GM12874 (cell line): Measurements from ENCODE around the gene CRPPA.

Source experiments
- CTCF ChIP-seq: IDR thresholded peaks from 2 replicates; pipeline ENCODE4 v1.5.1; 2011; ENCODE audit warnings: low read depth, mild to moderate bottlenecking, control low read depth, low read length, moderate library complexity; ENCODE audit not compliant: insufficient read depth

CRPPA gene

GRCh38 chr7:16455591-16455990 lies 34.3 kb upstream of the CRPPA start:
- no peak for TF ChIP-seq CTCF

GRCh38 chr7:16450366-16450765 lies 29.0 kb upstream of the CRPPA start:
- no peak for TF ChIP-seq CTCF

- TF ChIP-seq CTCF, result no peak
Observed at GRCh38 chr7:16447876-16448275, 26.5 kb upstream of the CRPPA start.

- TF ChIP-seq CTCF, result no peak
Observed at GRCh38 chr7:16446508-16446907, 25.2 kb upstream of the CRPPA start.

GRCh38 chr7:16438988-16439387 lies 17.6 kb upstream of the CRPPA start:
- TF ChIP-seq CTCF, result no peak

GRCh38 chr7:16436306-16436705 lies 15.0 kb upstream of the CRPPA start:
- no peak for TF ChIP-seq CTCF

- TF ChIP-seq CTCF, result no peak
Observed at GRCh38 chr7:16433568-16434122, 12.3 kb upstream of the CRPPA start.

GRCh38 chr7:16432425-16432731 lies 11.0 kb upstream of the CRPPA start:
- no peak for TF ChIP-seq CTCF
